Upper lobe of left lung (tissue), 6 donors: ENCODE measurements around the gene NFS1. TPM values are rescaled to one million over a fixed set of nuclear protein-coding genes. Genes with fewer than 3 reads are reported as not detected.
"Not testable (repeated sequence)": the region's sequence is repeated elsewhere in the genome, so short reads cannot be mapped to it uniquely, and the experiment has no call there.

Experiments used
- ATAC-seq, 2 donors: fragments of 200-7000 bp; cut with Tn5 transposase; one replicate each; pipeline ENCODE4 v1.9.1; 2022; ENCODE audit warnings: mild to moderate bottlenecking in 2 of 2, moderate library complexity in 2 of 2; ENCODE audit not compliant: low FRiP score in 2 of 2
- DNase-seq, 2 donors: peaks; one replicate each; pipeline ENCODE4 v3.0.0-alpha.2; 2019 to 2020
- H3K27ac ChIP-seq, 4 donors: fragments of 200-600 bp; sonication (generic); one replicate each; pipeline ENCODE4 v1.5.1; 2016 to 2019
- H3K27me3 ChIP-seq, 4 donors: fragments of 200-600 bp; sonication (generic); one replicate each; pipeline ENCODE4 v1.5.1; 2017 to 2019
- H3K36me3 ChIP-seq, 4 donors: fragments of 200-600 bp; sonication (generic); one replicate each; pipeline ENCODE4 v1.5.1; 2016 to 2019
- H3K4me1 ChIP-seq, 4 donors: fragments of 200-600 bp; sonication (generic); one replicate each; pipeline ENCODE4 v1.5.1; 2018 to 2019
- H3K4me3 ChIP-seq, 4 donors: fragments of 200-600 bp; sonication (generic); one replicate each; pipeline ENCODE4 v1.5.1; 2017 to 2019; ENCODE audit warnings: mild to moderate bottlenecking in 2 of 4, moderate library complexity in 1 of 4
- H3K9me3 ChIP-seq, 4 donors: fragments of 200-600 bp; sonication (generic); one replicate each; pipeline ENCODE4 v1.5.1; 2018 to 2019
- EP300 ChIP-seq, 4 donors: sonication (generic); formaldehyde crosslinking; IDR thresholded peaks; one replicate each; pipeline ENCODE4 v1.5.1; 2017; ENCODE audit warnings: antibody characterized with exemption in 4 of 4, control low read depth in 2 of 4
- POLR2A ChIP-seq, 4 donors: fragments of 450-650 bp; IDR thresholded peaks; one replicate each; pipeline ENCODE4 v1.5.1; 2016 to 2017; ENCODE audit warnings: antibody characterized with exemption in 4 of 4, mild to moderate bottlenecking in 2 of 4
- POLR2AphosphoS5 ChIP-seq, 2 donors: sonication (generic); formaldehyde crosslinking; IDR thresholded peaks; one replicate each; pipeline ENCODE4 v1.5.1; 2017; ENCODE audit warnings: antibody characterized with exemption in 2 of 2
- WGBS, 2 donors: methylation state at CpG; one replicate each; pipeline ENCODE4 v1.1.5; 2017 to 2018; 5-methylcytosine and 5-hydroxymethylcytosine counted together
- total RNA-seq, 6 donors: library from RNA; depleted of rRNA in 4 of 6; stranded (reverse); fragments of >200 nt in 4 of 6; gene quantifications; one replicate each; pipeline versions ENCODE4 v1.1.0 to v1.2.1, GENCODE V29; 2016 to 2021
- TF ChIP-seq, protein P1 (sequence below), 6 experiments: fragments of 450-650 bp in 4 of 6; fragments of 200-600 bp in 2 of 6; sonication (generic) in 2 of 6; IDR thresholded peaks; one replicate each; pipeline ENCODE4 v1.5.1; 2016 to 2019; ENCODE audit warnings: antibody characterized with exemption in 6 of 6
- donor health status: DM: no; HTN: no; CAD: no; lungs with moderate emphysema.
- donor health status: DM: no; HTN: yes; CAD: no; lungs with severe emphysema.

NFS1 gene
- total RNA-seq, 6 donors from 2014 or later = 16.2 to 90.1 (median 22.6) TPM

DNA sequence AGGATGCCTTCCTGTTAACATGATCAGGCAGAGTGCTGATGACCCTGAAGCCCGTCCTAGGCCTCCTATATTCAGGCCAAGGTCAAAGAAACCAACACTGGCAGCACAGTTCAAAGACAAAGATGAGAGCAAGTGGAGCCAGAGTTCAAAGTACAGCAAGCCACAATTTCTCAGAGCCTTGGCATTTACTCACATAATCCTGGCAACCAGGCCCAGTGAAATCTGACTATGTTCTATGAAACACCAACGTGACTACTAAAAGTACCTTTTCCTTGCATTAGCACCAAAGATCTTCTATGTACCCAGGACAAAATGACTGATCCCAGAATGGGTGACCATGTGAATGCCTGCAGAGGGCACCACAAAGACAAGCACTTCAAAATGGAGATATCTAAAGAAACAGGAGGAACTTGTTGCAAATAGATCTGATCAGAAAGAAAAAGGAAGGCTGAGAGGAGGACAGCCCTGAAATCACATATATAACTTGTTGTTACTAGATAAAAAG, 3.9 kb downstream of the NFS1 start:
- H3K9me3 ChIP-seq = no peaks in the 10 kb centered on the region
- ATAC-seq (no peak), DNase-seq (no peak)
- TF ChIP-seq, protein P1, sequence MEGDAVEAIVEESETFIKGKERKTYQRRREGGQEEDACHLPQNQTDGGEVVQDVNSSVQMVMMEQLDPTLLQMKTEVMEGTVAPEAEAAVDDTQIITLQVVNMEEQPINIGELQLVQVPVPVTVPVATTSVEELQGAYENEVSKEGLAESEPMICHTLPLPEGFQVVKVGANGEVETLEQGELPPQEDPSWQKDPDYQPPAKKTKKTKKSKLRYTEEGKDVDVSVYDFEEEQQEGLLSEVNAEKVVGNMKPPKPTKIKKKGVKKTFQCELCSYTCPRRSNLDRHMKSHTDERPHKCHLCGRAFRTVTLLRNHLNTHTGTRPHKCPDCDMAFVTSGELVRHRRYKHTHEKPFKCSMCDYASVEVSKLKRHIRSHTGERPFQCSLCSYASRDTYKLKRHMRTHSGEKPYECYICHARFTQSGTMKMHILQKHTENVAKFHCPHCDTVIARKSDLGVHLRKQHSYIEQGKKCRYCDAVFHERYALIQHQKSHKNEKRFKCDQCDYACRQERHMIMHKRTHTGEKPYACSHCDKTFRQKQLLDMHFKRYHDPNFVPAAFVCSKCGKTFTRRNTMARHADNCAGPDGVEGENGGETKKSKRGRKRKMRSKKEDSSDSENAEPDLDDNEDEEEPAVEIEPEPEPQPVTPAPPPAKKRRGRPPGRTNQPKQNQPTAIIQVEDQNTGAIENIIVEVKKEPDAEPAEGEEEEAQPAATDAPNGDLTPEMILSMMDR (IDR thresholded peaks at IDR 0.05) = no peak
- TF ChIP-seq POLR2A (IDR thresholded peaks at IDR 0.05) = no peak
- TF ChIP-seq EP300 (IDR thresholded peaks at IDR 0.05) = no peak
- no peak for TF ChIP-seq POLR2AphosphoS5 (IDR thresholded peaks at IDR 0.05)
- peaks cover 13 to 60% (median 22%) of the 10 kb centered on the region in 4 donors for H3K36me3 ChIP-seq
- H3K27ac ChIP-seq = no peak overlapping the region
- no peaks in the 10 kb centered on the region for H3K27me3 ChIP-seq
- H3K4me3 ChIP-seq = no peak overlapping the region
- 90 to 91% methylated on average over 2 of the region's 2 CpGs for WGBS, 2 donors
- peaks cover 14 to 22% (median 18%) of the 10 kb centered on the region in 4 donors for H3K4me1 ChIP-seq

DNA sequence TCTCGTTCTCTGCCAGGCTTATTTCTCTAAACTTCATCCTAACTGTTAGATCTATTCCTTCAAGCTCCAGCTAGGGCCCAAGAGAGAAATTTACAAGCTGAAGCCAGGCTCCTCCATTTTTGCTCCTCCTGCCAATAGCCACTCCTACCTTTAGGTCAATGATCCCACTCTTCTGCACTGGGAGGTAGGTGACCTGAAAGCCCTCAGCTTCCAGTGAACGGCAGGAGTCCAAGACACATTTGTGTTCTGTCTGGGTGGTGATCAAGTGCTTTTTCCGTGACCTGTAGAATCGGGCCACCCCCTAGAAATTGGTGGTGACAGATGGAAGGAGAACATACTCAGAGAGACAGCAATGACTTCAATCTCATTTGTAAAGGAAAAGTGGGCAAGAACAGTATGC, 8.9 kb downstream of the NFS1 start:
- H3K4me3 ChIP-seq = no peak overlapping the region
- peaks cover 12 to 85% (median 43%) of the 10 kb centered on the region in 4 donors for H3K36me3 ChIP-seq
- no peaks in the 10 kb centered on the region for H3K9me3 ChIP-seq
- TF ChIP-seq EP300 (IDR thresholded peaks at IDR 0.05) = no peak
- TF ChIP-seq POLR2A (IDR thresholded peaks at IDR 0.05) = no peak
- no peak for TF ChIP-seq POLR2AphosphoS5 (IDR thresholded peaks at IDR 0.05)
- TF ChIP-seq, protein P1 (IDR thresholded peaks at IDR 0.05) = no peak
- no peak for DNase-seq
- 88 to 89% methylated on average over 4 of the region's 4 CpGs for WGBS, 2 donors
- H3K27ac ChIP-seq = no peak overlapping the region
- no peaks in the 10 kb centered on the region for H3K27me3 ChIP-seq
- no peak for ATAC-seq
- H3K4me1 ChIP-seq = no peaks in the 10 kb centered on the region

DNA sequence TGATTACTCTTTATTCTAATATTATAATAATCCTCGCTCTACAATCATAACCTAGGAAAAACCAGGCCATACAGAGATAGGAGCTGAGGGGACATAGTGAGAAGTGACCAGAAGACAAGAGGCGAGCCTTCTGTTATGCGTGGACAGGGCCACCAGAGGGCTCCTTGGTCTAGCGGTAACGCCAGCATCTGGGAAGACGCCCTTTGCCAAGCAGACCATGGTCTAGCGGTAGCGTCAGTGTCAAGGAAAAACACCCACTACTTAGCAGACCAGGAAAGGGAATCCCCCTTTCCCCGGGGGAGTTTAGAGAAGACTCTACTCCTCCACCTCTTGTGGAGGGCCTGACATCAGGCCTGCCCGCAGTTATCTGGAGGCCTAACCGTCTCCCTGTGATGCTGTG, 12.3 kb downstream of the NFS1 start:
- H3K9me3 ChIP-seq, H3K4me1 ChIP-seq, H3K4me3 ChIP-seq, H3K27ac ChIP-seq, ATAC-seq, H3K27me3 ChIP-seq, DNase-seq: not testable (repeated sequence)
- WGBS, 2 donors = 91 to 93% methylated on average over 11 of the region's 11 CpGs
- H3K36me3 ChIP-seq = peaks cover 3 to 65% (median 34%) of the 10 kb centered on the region in 4 donors

DNA sequence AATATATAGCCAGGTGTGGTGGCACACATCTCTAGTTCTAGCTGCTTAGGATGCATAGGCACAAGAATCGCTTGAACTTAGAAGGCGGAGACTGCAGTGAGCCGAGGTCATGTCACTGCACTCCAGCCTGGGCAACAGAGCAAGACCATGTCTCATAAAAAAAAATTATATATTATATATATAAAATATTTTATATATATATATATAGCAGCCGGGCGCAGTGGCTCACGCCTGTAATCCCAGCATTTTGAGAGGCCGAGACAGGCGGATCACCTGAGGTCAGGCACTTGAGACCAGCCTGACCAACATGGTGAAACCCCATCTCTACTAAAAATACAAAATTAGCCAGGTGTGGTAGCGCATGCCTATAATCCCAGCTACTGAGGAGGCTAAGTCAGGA, 13.8 kb downstream of the NFS1 start:
- H3K4me1 ChIP-seq, H3K4me3 ChIP-seq, H3K9me3 ChIP-seq, ATAC-seq, H3K27ac ChIP-seq, H3K27me3 ChIP-seq, DNase-seq: not testable (repeated sequence)
- 95 to 96% methylated on average over 9 of the region's 9 CpGs for WGBS, 2 donors
- peaks cover 3 to 59% (median 32%) of the 10 kb centered on the region in 4 donors for H3K36me3 ChIP-seq

DNA sequence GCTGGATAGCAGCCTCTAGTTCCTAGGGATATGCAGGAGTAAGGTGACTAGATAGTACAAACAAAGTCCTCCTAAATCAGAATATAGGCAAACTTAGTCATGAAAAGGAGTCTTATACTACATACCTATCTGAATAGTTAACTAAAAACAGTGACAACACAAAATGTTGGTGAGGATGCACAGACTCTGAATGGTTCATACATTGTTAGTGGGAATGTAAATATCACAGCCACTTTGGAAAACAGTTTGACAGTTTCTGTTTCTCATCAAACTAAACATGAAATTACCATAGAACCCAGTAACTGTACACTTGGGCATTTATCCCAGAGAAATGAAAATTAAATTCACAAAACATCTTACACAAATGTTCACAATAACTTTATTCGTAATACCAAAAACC, 17.2 kb downstream of the NFS1 start:
- Histone ChIP-seq H3K27ac (no peak overlapping the region), H3K9me3 (no peaks in the 10 kb centered on the region), H3K36me3 (peaks cover 2 to 52% (median 9%) of the 10 kb centered on the region in 4 donors), H3K4me3 (no peak overlapping the region), H3K27me3 (no peaks in the 10 kb centered on the region), H3K4me1 (no peaks in the 10 kb centered on the region)
- no peak for ATAC-seq
- no peak for DNase-seq
- no peak for TF ChIP-seq POLR2A (IDR thresholded peaks at IDR 0.05)
- TF ChIP-seq EP300 (IDR thresholded peaks at IDR 0.05) = no peak
- WGBS, 2 donors = 0 to 97% methylated on average over 1 of the region's 1 CpG

DNA sequence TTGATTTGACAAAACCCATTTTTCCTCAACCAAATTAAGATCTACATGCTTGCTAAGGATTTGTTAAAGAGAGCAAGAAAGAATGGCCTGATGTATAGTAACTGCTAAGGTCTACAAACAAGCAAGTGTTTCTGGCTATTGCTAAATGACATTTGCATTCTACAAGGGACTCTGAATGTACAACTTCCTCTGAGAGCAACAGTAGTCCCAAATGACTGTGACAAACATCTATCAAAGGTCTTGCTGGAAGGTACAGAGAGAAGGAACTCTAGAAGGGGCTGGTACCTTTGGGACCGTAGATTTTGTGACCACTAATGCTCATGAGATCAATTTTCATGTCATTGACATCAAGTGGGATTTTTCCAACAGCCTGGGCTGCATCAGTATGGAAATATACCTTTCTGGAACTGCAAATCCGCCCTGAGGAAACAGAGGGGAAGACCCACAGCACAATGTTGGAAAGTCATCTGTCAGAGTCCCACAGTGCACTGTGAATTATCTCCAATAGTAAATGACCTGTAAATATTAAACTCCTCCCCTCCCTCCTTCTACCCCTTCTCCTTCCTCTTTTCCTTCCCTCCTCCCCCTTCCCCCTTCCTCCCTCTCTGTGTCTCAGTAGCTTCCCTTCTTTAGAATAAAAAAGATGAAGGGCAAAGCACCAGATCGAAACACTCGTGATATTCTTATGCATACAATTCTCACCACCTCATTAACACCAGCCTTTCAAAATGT, 18.5 kb downstream of the NFS1 start:
- 69 to 77% methylated on average over 4 of the region's 4 CpGs for WGBS, 2 donors
- ATAC-seq = peak in 1 of 2 donors; percentile 42
- no peak overlapping the region for H3K4me3 ChIP-seq
- peaks cover 0 to 49% (median 7%) of the 10 kb centered on the region in 4 donors for H3K36me3 ChIP-seq
- TF ChIP-seq POLR2AphosphoS5 (IDR thresholded peaks at IDR 0.05) (no peak), POLR2A (IDR thresholded peaks at IDR 0.05) (no peak), EP300 (IDR thresholded peaks at IDR 0.05) (no peak)
- TF ChIP-seq, protein P1 (IDR thresholded peaks at IDR 0.05) = no peak
- no peaks in the 10 kb centered on the region for H3K4me1 ChIP-seq
- H3K9me3 ChIP-seq = no peaks in the 10 kb centered on the region
- H3K27me3 ChIP-seq = no peaks in the 10 kb centered on the region
- no peak for DNase-seq
- no peak overlapping the region for H3K27ac ChIP-seq
